Neuronal stem cell (in vitro differentiated cells): Measurements from ENCODE around the gene CEP170.

Experiments used
- DNase-seq: peaks from one replicate; pipeline ENCODE4 v3.0.0-alpha.2; 2013; ENCODE audit warnings: low spot score
- H2AFZ ChIP-seq: one replicate; pipeline ENCODE4 v1.6.1; 2013; ENCODE audit warnings: mild to moderate bottlenecking, low read length, inconsistent platforms
- H2AK5ac ChIP-seq: 2 replicates; pipeline ENCODE4 v1.6.1; 2013; ENCODE audit warnings: low read depth, mild to moderate bottlenecking, inconsistent platforms, low read length, moderate library complexity, mixed read lengths
- H2BK120ac ChIP-seq: 2 replicates; pipeline ENCODE4 v1.6.1; 2013; ENCODE audit warnings: low read depth, mild to moderate bottlenecking, inconsistent platforms, low read length, moderate library complexity, mixed read lengths
- H2BK12ac ChIP-seq: one replicate; pipeline ENCODE4 v1.6.1; 2013; ENCODE audit warnings: low read length, inconsistent platforms
- H2BK15ac ChIP-seq: 2 replicates; pipeline ENCODE4 v1.6.1; 2013; ENCODE audit warnings: mild to moderate bottlenecking, low read length, inconsistent platforms, mixed read lengths
- H2BK5ac ChIP-seq: one replicate; pipeline ENCODE4 v1.6.1; 2013; ENCODE audit warnings: inconsistent platforms, mild to moderate bottlenecking, low read length, moderate library complexity
- H3K14ac ChIP-seq: one replicate; pipeline ENCODE4 v1.6.1; 2013; ENCODE audit warnings: low read length, inconsistent platforms
- H3K18ac ChIP-seq: 2 replicates; pipeline ENCODE4 v1.6.1; 2013; ENCODE audit warnings: low read length, inconsistent platforms
- H3K23ac ChIP-seq: 2 replicates; pipeline ENCODE4 v1.6.1; 2013; ENCODE audit warnings: low read depth, mild to moderate bottlenecking, mixed read lengths, low read length, inconsistent platforms; ENCODE audit not compliant: poor library complexity
- H3K27ac ChIP-seq: replicated peaks from 3 replicates; pipeline ENCODE4 v1.5.1; 2013; ENCODE audit warnings: low read length, inconsistent platforms
- H3K27me3 ChIP-seq, 3 experiments: 2 replicates each; pipeline ENCODE4 v1.6.1; 2013; ENCODE audit warnings: low read length in 3 of 3, mild to moderate bottlenecking in 2 of 3, inconsistent platforms in 1 of 3, low read depth in 1 of 3, mixed read lengths in 1 of 3, moderate library complexity in 1 of 3; ENCODE audit not compliant: control insufficient read depth in 3 of 3, insufficient read depth in 3 of 3
- H3K36me3 ChIP-seq, 2 donors: replicated peaks in 1 of 2; 2 replicates each; pipeline ENCODE4 v1.6.1; 2013; ENCODE audit warnings: low read length in 2 of 2; ENCODE audit not compliant: control insufficient read depth in 2 of 2, insufficient read depth in 2 of 2
- H3K4ac ChIP-seq: 2 replicates; pipeline ENCODE4 v1.6.1; 2013; ENCODE audit warnings: inconsistent platforms, mild to moderate bottlenecking, low read length, moderate library complexity
- H3K4me1 ChIP-seq, 2 donors: 1 replicate in 1 of 2; 2 replicates in 1 of 2; pipeline ENCODE4 v1.6.1; 2013; ENCODE audit warnings: low read length in 2 of 2, low read depth in 1 of 2; ENCODE audit not compliant: control insufficient read depth in 2 of 2, insufficient read depth in 1 of 2
- H3K4me2 ChIP-seq: one replicate; pipeline ENCODE4 v1.6.1; 2013; ENCODE audit warnings: mild to moderate bottlenecking, low read length, inconsistent platforms; ENCODE audit not compliant: insufficient read depth, poor library complexity, severe bottlenecking
- H3K4me3 ChIP-seq, 2 donors: 2 replicates each; pipeline ENCODE4 v1.5.1; 2013; ENCODE audit warnings: low read length in 2 of 2, mild to moderate bottlenecking in 2 of 2, inconsistent platforms in 1 of 2, moderate library complexity in 1 of 2
- H3K79me1 ChIP-seq: one replicate; pipeline ENCODE4 v1.6.1; 2013; ENCODE audit warnings: low read depth, mild to moderate bottlenecking, inconsistent platforms, low read length, moderate library complexity
- H3K9ac ChIP-seq: one replicate; pipeline ENCODE4 v1.6.1; 2013; ENCODE audit warnings: mild to moderate bottlenecking, low read depth, low read length, inconsistent platforms; ENCODE audit not compliant: poor library complexity
- H3K9me3 ChIP-seq, 2 donors: replicated peaks in 1 of 2; 2 replicates each; pipeline versions ENCODE3 to v1.6.1; 2013; ENCODE audit warnings: low read length in 2 of 2, mild to moderate bottlenecking in 2 of 2, inconsistent platforms in 1 of 2, low read depth in 1 of 2, mixed read lengths in 1 of 2, moderate library complexity in 1 of 2; ENCODE audit not compliant: control insufficient read depth in 2 of 2, insufficient read depth in 1 of 2
- H4K8ac ChIP-seq: one replicate; pipeline ENCODE4 v1.6.1; 2013; ENCODE audit warnings: low read depth, mild to moderate bottlenecking, inconsistent platforms, low read length, moderate library complexity
- H4K91ac ChIP-seq: one replicate; pipeline ENCODE4 v1.6.1; 2013; ENCODE audit warnings: low read length, low read depth, mild to moderate bottlenecking, inconsistent platforms; ENCODE audit not compliant: poor library complexity
- WGBS, 2 donors: extraction: QIAGEN DNeasy Blood & Tissue Kit; methylation state at CpG; one replicate each; pipeline ENCODE4 v1.1.7; 2013; ENCODE audit warnings: missing lambda C conversion rate in 2 of 2, mixed read lengths in 1 of 2; ENCODE audit not compliant: insufficient read length in 2 of 2, insufficient replicate concordance in 1 of 2; ENCODE audit errors: extremely low coverage in 2 of 2; 5-methylcytosine and 5-hydroxymethylcytosine counted together

CEP170 gene

GRCh38 chr1:243249214-243249613 is 5.9 kb downstream of the CEP170 start:
- no peak for DNase-seq
- peaks cover 0 to 2% of the 10 kb centered on the region in 2 donors for H3K4me1 ChIP-seq
- H3K27ac ChIP-seq: no peak overlapping the region
- no peak overlapping the region for H2BK12ac ChIP-seq
- no peak overlapping the region for H4K91ac ChIP-seq
- no peak overlapping the region for H2BK5ac ChIP-seq
- peaks cover 0 to 20% of the 10 kb centered on the region in 2 donors for H3K36me3 ChIP-seq
- WGBS, 2 donors: no CpG with 5 or more reads among the region's 3 CpGs
- H3K9ac ChIP-seq: no peak overlapping the region
- no peak overlapping the region for H4K8ac ChIP-seq
- no peaks in the 10 kb centered on the region for H3K79me1 ChIP-seq
- H3K27me3 ChIP-seq: no peaks in the 10 kb centered on the region
- no peak overlapping the region for H3K18ac ChIP-seq
- H2BK15ac ChIP-seq: no peak overlapping the region
- H3K23ac ChIP-seq: no peak overlapping the region
- H3K4ac ChIP-seq: no peak overlapping the region
- H2BK120ac ChIP-seq: no peak overlapping the region
- H3K9me3 ChIP-seq: peaks cover 0 to 17% of the 10 kb centered on the region in 2 donors
- no peak overlapping the region for H3K4me2 ChIP-seq
- no peak overlapping the region for H3K4me3 ChIP-seq
- H2AK5ac ChIP-seq: no peak overlapping the region
- H2AFZ ChIP-seq: no peak overlapping the region
- H3K14ac ChIP-seq: no peak overlapping the region

DNA sequence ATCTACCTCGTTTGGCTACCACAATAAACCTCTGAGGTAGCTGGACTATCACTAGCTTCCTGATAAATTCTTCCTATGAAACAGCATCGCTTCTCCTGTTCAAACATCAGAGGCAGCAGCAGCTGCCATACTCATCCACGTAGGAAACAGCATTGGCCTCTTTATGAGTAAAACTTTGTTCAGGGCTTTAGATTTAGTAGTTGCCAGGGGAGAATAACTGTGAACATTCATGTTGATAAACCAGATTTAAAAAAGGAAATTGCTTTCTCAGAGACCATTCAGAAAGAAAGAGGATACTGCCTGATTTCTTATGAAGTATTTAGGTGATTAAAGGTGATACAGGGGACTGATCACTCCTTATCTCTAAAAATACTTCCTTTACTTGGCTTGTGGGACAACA is 7.2 kb downstream of the CEP170 start:
- Histone ChIP-seq H3K9ac (no peak overlapping the region), H3K36me3 (peaks cover 0 to 30% of the 10 kb centered on the region in 2 donors), H2BK12ac (no peak overlapping the region), H2AFZ (no peak overlapping the region), H3K27ac (no peak overlapping the region), H2BK5ac (no peak overlapping the region), H3K4me1 (no peaks in the 10 kb centered on the region), H2BK120ac (no peak overlapping the region), H3K4me2 (no peak overlapping the region), H3K18ac (no peak overlapping the region), H3K79me1 (peaks cover 1% of the 10 kb centered on the region), H3K27me3 (no peaks in the 10 kb centered on the region), H2BK15ac (no peak overlapping the region), H4K8ac (no peak overlapping the region), H3K4ac (no peak overlapping the region), H2AK5ac (no peak overlapping the region), H3K23ac (no peak overlapping the region), H4K91ac (no peak overlapping the region), H3K4me3 (no peak overlapping the region), H3K14ac (no peak overlapping the region), H3K9me3 (peaks cover 3 to 24% of the 10 kb centered on the region in 2 donors)
- no CpG with 5 or more reads among the region's 3 CpGs for WGBS, 2 donors
- DNase-seq: no peak

- no peak overlapping the region for H2BK12ac ChIP-seq
- no peak overlapping the region for H2BK120ac ChIP-seq
- no peak overlapping the region for H2BK5ac ChIP-seq
- H2BK15ac ChIP-seq: no peak overlapping the region
- H2AFZ ChIP-seq: no peak overlapping the region
- peaks cover 3% of the 10 kb centered on the region for H3K79me1 ChIP-seq
- no peak overlapping the region for H3K9ac ChIP-seq
- no peak overlapping the region for H2AK5ac ChIP-seq
- H3K27me3 ChIP-seq: no peaks in the 10 kb centered on the region
- peaks cover 0 to 32% of the 10 kb centered on the region in 2 donors for H3K36me3 ChIP-seq
- no peak overlapping the region for H3K4me3 ChIP-seq
- no peak overlapping the region for H3K4me2 ChIP-seq
- H4K91ac ChIP-seq: no peak overlapping the region
- DNase-seq: no peak
- H3K4me1 ChIP-seq: no peaks in the 10 kb centered on the region
- H3K18ac ChIP-seq: no peak overlapping the region
- no peak overlapping the region for H3K4ac ChIP-seq
- no peak overlapping the region for H3K14ac ChIP-seq
- H3K9me3 ChIP-seq: peaks cover 3 to 27% of the 10 kb centered on the region in 2 donors
- no peak overlapping the region for H3K23ac ChIP-seq
- no CpG with 5 or more reads among the region's 1 CpG for WGBS, 2 donors
- H3K27ac ChIP-seq: no peak overlapping the region
- no peak overlapping the region for H4K8ac ChIP-seq
Observed at GRCh38 chr1:243246916-243247315, 8.2 kb downstream of the CEP170 start.

DNA sequence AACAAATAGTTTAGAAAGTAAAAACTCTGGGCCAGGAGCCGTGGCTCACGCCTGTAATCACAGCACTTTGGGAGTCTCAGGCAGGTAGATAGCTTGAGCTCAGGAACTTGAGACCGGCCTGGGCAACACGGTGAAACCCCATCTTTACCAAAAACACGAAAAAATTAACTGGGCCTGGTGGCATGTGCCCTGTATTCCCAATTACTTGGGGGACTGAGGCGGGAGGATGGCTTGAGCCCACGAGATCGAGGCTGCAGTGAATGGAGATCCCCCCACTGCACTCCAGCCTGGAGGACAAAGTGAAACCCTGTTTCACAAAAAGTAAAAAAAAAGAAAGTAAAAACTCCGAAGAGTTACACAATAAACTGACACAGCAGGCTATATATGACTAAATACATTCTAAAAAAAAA is 10.6 kb downstream of the CEP170 start:
- DNase-seq: no peak
- Histone ChIP-seq H2BK15ac (no peak overlapping the region), H3K9me3 (peaks cover 3 to 26% of the 10 kb centered on the region in 2 donors), H4K8ac (no peak overlapping the region), H3K36me3 (peaks cover 1 to 47% of the 10 kb centered on the region in 2 donors), H3K27me3 (no peaks in the 10 kb centered on the region), H3K14ac (no peak overlapping the region), H3K27ac (no peak overlapping the region), H3K23ac (no peak overlapping the region), H3K4me2 (no peak overlapping the region), H3K4me3 (no peak overlapping the region), H3K79me1 (peaks cover 3% of the 10 kb centered on the region), H3K18ac (no peak overlapping the region), H2BK120ac (no peak overlapping the region), H2AK5ac (no peak overlapping the region), H2BK5ac (no peak overlapping the region), H3K4me1 (no peaks in the 10 kb centered on the region), H4K91ac (no peak overlapping the region), H3K4ac (no peak overlapping the region), H2AFZ (no peak overlapping the region), H3K9ac (no peak overlapping the region), H2BK12ac (no peak overlapping the region)
- no CpG with 5 or more reads among the region's 9 CpGs for WGBS, 2 donors
